Muscle layer of colon (tissue), 2 donors: ENCODE measurements around the gene CENPVL2.
"Not testable (repeated sequence)": the region's sequence is repeated elsewhere in the genome, so short reads cannot be mapped to it uniquely, and the experiment has no call there.

Experiments used
- H3K27ac ChIP-seq: one replicate; pipeline ENCODE4 v1.7.0; 2013; ENCODE audit warnings: low read depth, mild to moderate bottlenecking, low read length, moderate library complexity
- H3K27me3 ChIP-seq, 2 donors: one replicate each; pipeline ENCODE4 v1.7.0; 2013; ENCODE audit warnings: low read length in 2 of 2, mild to moderate bottlenecking in 2 of 2; ENCODE audit not compliant: insufficient read depth in 2 of 2, control insufficient read depth in 1 of 2
- H3K36me3 ChIP-seq: one replicate; pipeline ENCODE4 v1.7.0; 2013; ENCODE audit warnings: mild to moderate bottlenecking, low read length; ENCODE audit not compliant: insufficient read depth
- H3K4me1 ChIP-seq: one replicate; pipeline ENCODE4 v1.7.0; 2013; ENCODE audit warnings: mild to moderate bottlenecking, low read length; ENCODE audit not compliant: insufficient read depth
- H3K4me3 ChIP-seq, 2 donors: one replicate each; pipeline ENCODE4 v1.7.0; 2013; ENCODE audit warnings: low read length in 2 of 2, low read depth in 1 of 2, mild to moderate bottlenecking in 1 of 2, moderate library complexity in 1 of 2
- H3K9ac ChIP-seq: one replicate; pipeline ENCODE4 v1.7.0; 2013; ENCODE audit warnings: low read length
- H3K9me3 ChIP-seq: one replicate; pipeline ENCODE4 v1.7.0; 2013; ENCODE audit warnings: mild to moderate bottlenecking, low read length
- donor health status: abdominal sarcoma.
- donor health status: Adenocarcinoma of cecum.

CENPVL2 gene

DNA sequence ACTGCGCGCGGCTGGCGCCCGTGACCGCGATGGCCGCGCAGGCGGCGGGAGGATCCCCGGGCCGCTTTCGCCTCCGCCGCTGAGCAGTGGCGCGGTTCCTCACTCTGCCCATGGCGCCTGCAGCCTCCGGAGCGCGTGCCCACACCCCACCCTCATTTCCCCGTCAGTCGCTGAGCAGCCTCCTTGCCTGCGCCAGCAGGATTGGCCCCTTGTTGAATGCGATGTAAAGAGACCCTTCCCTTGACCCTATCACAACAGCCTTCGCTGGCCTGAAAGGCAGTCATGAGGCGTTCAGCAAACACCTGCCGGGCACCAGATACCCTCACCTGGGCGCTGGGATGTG lies at the start of gene CENPVL2:
Gene CENPVL2 (minus strand): TSS at position 112 of the 343 bp plus-strand sequence. CDS start 0 bp downstream, at position 112.
- not testable (repeated sequence) for H3K4me3 ChIP-seq, H3K27me3 ChIP-seq, H3K36me3 ChIP-seq, H3K9ac ChIP-seq, H3K27ac ChIP-seq, H3K9me3 ChIP-seq, H3K4me1 ChIP-seq

- no peaks in the 10 kb centered on the region for H3K4me1 ChIP-seq
- H3K4me3 ChIP-seq, result no peak overlapping the region
- no peak overlapping the region for H3K27ac ChIP-seq
- H3K36me3 ChIP-seq, result no peaks in the 10 kb centered on the region
- H3K9me3 ChIP-seq, result no peaks in the 10 kb centered on the region
- H3K9ac ChIP-seq, result no peak overlapping the region
- peaks cover 8 to 17% of the 10 kb centered on the region in 2 donors for H3K27me3 ChIP-seq
These were observed 45.6 kb upstream of the CENPVL2 start for GRCh38 chrX:51728202-51728601.

- H3K4me3 ChIP-seq, H3K9me3 ChIP-seq, H3K27ac ChIP-seq, H3K9ac ChIP-seq, H3K4me1 ChIP-seq, H3K36me3 ChIP-seq, H3K27me3 ChIP-seq: not testable (repeated sequence)
These were observed 30.5 kb upstream of the CENPVL2 start for GRCh38 chrX:51712943-51713647.

DNA sequence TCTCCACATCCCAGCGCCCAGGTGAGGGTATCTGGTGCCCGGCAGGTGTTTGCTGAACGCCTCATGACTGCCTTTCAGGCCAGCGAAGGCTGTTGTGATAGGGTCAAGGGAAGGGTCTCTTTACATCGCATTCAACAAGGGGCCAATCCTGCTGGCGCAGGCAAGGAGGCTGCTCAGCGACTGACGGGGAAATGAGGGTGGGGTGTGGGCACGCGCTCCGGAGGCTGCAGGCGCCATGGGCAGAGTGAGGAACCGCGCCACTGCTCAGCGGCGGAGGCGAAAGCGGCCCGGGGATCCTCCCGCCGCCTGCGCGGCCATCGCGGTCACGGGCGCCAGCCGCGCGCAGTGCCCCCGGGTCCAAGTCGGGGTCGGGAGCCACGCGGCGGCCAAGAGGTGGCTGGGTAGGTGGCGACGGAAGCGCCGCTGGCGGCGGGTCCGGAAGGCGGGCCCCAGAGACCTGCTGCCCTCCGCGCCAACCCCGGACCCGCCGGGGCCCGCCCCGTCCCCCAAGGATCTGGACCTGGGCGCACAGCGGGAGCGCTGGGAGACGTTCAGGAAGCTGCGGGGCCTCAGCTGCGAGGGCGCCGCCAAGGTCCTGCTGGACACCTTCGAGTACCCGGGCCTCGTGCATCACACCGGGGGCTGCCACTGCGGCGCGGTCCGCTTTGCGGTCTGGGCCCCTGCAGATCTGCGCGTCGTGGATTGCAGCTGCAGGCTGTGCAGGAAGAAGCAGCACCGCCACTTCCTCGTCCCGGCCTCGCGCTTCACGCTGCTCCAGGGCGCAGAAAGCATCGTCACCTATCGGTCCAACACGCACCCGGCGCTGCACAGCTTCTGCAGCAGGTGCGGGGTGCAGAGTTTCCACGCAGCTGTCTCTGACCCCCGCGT lies 27.9 kb upstream of the CENPVL2 start, which contains the start of gene CENPVL1:
Gene CENPVL1 (plus strand): TSS at position 236 of the 888 bp plus-strand sequence. CDS start 0 bp downstream, at position 236.
- not testable (repeated sequence) for H3K36me3 ChIP-seq, H3K4me1 ChIP-seq, H3K27me3 ChIP-seq, H3K9me3 ChIP-seq, H3K4me3 ChIP-seq, H3K9ac ChIP-seq, H3K27ac ChIP-seq

GRCh38 chrX:51697397-51697796 lies 14.8 kb upstream of the CENPVL2 start:
- no peaks in the 10 kb centered on the region for H3K27me3 ChIP-seq
- H3K4me1 ChIP-seq, result no peaks in the 10 kb centered on the region
- no peaks in the 10 kb centered on the region for H3K36me3 ChIP-seq
- no peaks in the 10 kb centered on the region for H3K9me3 ChIP-seq
- no peak overlapping the region for H3K9ac ChIP-seq
- no peak overlapping the region for H3K4me3 ChIP-seq
- H3K27ac ChIP-seq, result no peak overlapping the region

GRCh38 chrX:51694254-51694653 lies 11.6 kb upstream of the CENPVL2 start:
- no peaks in the 10 kb centered on the region for H3K27me3 ChIP-seq
- H3K9me3 ChIP-seq, result no peaks in the 10 kb centered on the region
- no peak overlapping the region for H3K9ac ChIP-seq
- H3K27ac ChIP-seq, result no peak overlapping the region
- H3K36me3 ChIP-seq, result no peaks in the 10 kb centered on the region
- no peaks in the 10 kb centered on the region for H3K4me1 ChIP-seq
- H3K4me3 ChIP-seq, result no peak overlapping the region

DNA sequence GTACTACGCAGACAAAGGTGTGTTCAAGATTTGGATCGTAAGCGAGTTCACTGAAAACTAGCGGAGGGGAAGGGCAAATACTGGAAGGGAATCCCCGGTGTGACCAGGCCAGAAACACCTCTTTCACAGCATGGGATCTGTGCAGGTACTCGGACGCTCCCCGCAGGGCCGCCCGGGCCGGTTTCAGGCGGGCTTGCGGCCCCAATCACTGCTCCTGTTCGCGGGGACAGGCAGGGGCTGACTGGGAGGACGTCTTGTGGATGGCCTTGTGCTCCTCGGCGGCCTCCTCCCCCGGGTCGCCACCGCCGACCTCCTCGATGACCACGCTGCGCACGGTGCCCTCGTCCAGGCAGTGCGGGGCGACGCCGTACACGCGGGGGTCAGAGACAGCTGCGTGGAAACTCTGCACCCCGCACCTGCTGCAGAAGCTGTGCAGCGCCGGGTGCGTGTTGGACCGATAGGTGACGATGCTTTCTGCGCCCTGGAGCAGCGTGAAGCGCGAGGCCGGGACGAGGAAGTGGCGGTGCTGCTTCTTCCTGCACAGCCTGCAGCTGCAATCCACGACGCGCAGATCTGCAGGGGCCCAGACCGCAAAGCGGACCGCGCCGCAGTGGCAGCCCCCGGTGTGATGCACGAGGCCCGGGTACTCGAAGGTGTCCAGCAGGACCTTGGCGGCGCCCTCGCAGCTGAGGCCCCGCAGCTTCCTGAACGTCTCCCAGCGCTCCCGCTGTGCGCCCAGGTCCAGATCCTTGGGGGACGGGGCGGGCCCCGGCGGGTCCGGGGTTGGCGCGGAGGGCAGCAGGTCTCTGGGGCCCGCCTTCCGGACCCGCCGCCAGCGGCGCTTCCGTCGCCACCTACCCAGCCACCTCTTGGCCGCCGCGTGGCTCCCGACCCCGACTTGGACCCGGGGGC lies 567 bp downstream of the CENPVL2 start:
- H3K27ac ChIP-seq, H3K9ac ChIP-seq, H3K4me3 ChIP-seq, H3K27me3 ChIP-seq, H3K36me3 ChIP-seq, H3K9me3 ChIP-seq, H3K4me1 ChIP-seq: not testable (repeated sequence)

- H3K4me3 ChIP-seq, H3K9me3 ChIP-seq, H3K27me3 ChIP-seq: not testable (repeated sequence)
These were observed 2.8 kb downstream of the CENPVL2 start for GRCh38 chrX:51679689-51680433.

DNA sequence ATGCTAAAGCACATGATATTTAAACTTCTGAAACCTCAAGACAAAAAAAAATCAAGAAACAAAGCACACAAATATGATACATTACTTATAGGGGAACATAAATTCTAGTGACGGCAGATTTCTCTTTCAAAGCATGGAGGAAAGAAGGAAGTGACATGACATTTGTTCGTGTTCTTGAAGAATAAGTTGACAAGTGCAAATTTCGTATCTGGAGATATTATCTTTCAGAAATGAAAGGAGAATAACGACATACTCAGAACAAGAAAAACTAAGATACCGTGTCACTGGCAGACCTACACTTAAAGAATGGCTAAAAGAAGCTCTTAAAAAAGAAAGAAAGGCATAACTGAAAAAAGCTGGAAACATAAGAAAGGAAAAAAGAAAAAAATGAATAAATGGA lies 16.6 kb downstream of the CENPVL2 start:
- no peaks in the 10 kb centered on the region for H3K27me3 ChIP-seq
- H3K27ac ChIP-seq, result no peak overlapping the region

More at GRCh38 chrX:51679689-51680433, 2.8 kb downstream of the CENPVL2 start:
- H3K27ac ChIP-seq, H3K36me3 ChIP-seq, H3K9ac ChIP-seq, H3K4me1 ChIP-seq: not testable (repeated sequence)

GRCh38 chrX:51643377-51643776 lies 39.3 kb downstream of the CENPVL2 start:
- Histone ChIP-seq H3K27ac (no peak overlapping the region), H3K4me3 (no peak overlapping the region), H3K4me1 (no peaks in the 10 kb centered on the region), H3K36me3 (no peaks in the 10 kb centered on the region), H3K27me3 (peaks cover 5 to 7% of the 10 kb centered on the region in 2 donors), H3K9ac (no peak overlapping the region), H3K9me3 (no peaks in the 10 kb centered on the region)

More for the DNA sequence above, 16.6 kb downstream of the CENPVL2 start:
- no peak overlapping the region for H3K9ac ChIP-seq
- H3K4me3 ChIP-seq, result no peak overlapping the region
- H3K9me3 ChIP-seq, result no peaks in the 10 kb centered on the region
- H3K36me3 ChIP-seq, result no peaks in the 10 kb centered on the region
- no peaks in the 10 kb centered on the region for H3K4me1 ChIP-seq
